ENCODE data around the gene CAPN6.

CAPN6 gene

GRCh38 chrX:111199505-111199904 is 70.8 kb downstream of the CAPN6 start:
- DNase-seq, result no peak

Measured in C1 segment of cervical spinal cord (tissue), 14 donors.